Activated CD8-positive, alpha-beta memory T cell treated with anti-CD3 and anti-CD28 coated beads, Interleukin-2, amount 10 ng/mL, durations not matched to agents 7 days and 5 days (primary cell): Measurements from ENCODE around the gene RSU1. TPM values are rescaled to one million over a fixed set of nuclear protein-coding genes. Genes with fewer than 3 reads are reported as not detected.

ENCODE experiments used
- ATAC-seq: fragments of 150-1000 bp; cut with Tn5 transposase; one replicate; pipeline ENCODE4 v1.10.0; 2021; ENCODE audit warnings: moderate library complexity
- CTCF ChIA-PET: fragments of 350-600 bp; sonication (Branson Sonifier 250); formaldehyde crosslinking; loops from one replicate; lab custom pipeline; 2021; ENCODE audit warnings: antibody characterized with exemption; lab: Charles Lee
- DNase-seq: peaks from one replicate; pipeline ENCODE4 v3.0.0-alpha.2; 2020
- H3K27ac Mint-ChIP-seq: one replicate; pipeline ENCODE4 v1.8.0; 2021; ENCODE audit warnings: mild to moderate bottlenecking, mixed read lengths
- H3K27me3 Mint-ChIP-seq: one replicate; pipeline ENCODE4 v1.8.0; 2021; ENCODE audit warnings: mixed read lengths
- H3K36me3 Mint-ChIP-seq: one replicate; pipeline ENCODE4 v1.8.0; 2021; ENCODE audit warnings: mild to moderate bottlenecking, mixed read lengths
- H3K4me1 Mint-ChIP-seq: one replicate; pipeline ENCODE4 v1.8.0; 2021; ENCODE audit warnings: mixed read lengths
- H3K4me3 Mint-ChIP-seq: one replicate; pipeline ENCODE4 v1.8.0; 2021; ENCODE audit warnings: mild to moderate bottlenecking, moderate library complexity, mixed read lengths
- H3K9me3 Mint-ChIP-seq: one replicate; pipeline ENCODE4 v1.8.0; 2022; ENCODE audit warnings: low read depth, mixed read lengths
- total RNA-seq, 2 experiments: library from RNA; stranded (reverse); gene quantifications; one replicate each; pipeline ENCODE4 v1.2.3, GENCODE V29; 2021

The RSU1 gene
- total RNA-seq, 2 experiments from 2014 or later: 51.6 to 74.1 TPM

DNA sequence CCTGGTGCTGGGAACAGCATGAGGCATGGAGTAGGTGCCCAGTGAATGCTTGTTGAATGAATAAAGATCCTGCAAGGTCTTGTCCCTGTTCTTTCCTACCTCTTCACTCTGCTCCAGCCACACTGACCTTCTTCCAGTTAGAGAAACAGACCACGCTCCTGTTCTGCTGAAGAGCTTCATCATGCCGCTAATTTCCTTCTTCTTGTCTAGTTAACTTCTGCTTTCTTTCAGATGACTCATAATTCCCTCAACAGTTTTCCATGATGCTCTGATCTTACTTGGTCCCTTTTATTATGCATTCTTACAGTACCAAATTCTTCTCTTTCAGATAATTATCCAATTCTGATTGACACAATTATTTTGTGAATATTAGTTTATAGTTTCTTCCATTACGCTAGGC is 236.0 kb downstream of the RSU1 start:
- H3K27me3 Mint-ChIP-seq: peaks cover 42% of the 10 kb centered on the region
- no peaks in the 10 kb centered on the region for H3K9me3 Mint-ChIP-seq
- no peak overlapping the region for H3K4me3 Mint-ChIP-seq
- H3K36me3 Mint-ChIP-seq: no peaks in the 10 kb centered on the region
- H3K27ac Mint-ChIP-seq: no peak overlapping the region
- ATAC-seq (no peak), DNase-seq (no peak)
- CTCF ChIA-PET: no interaction called here
- H3K4me1 Mint-ChIP-seq: peaks cover 10% of the 10 kb centered on the region

DNA sequence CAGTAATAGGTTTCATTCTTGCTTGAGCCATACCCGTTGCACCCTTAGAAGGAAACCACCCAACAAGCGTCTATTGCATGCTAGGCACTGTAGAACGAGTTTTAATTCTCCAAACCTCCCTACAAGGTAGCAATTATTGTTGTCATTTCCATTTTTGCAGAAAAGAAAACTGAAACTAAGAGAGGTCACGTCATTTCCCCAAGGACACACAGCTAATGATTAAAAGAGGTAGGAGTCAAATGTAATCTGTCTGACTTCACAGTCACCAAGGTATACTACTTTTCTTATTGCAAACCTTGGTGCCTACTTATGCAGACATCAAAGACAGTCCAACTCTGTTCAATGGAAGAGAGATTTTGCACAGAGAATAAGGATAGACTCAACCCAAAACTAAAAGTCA is 246.5 kb downstream of the RSU1 start:
- Mint-ChIP-seq H3K4me1 (peaks cover 17% of the 10 kb centered on the region), H3K4me3 (peak overlapping the region; percentile 44), H3K9me3 (peaks cover 4% of the 10 kb centered on the region), H3K27me3 (peaks cover 23% of the 10 kb centered on the region), H3K27ac (peak overlapping the region; percentile 77), H3K36me3 (peaks cover 5% of the 10 kb centered on the region)
- no peak for DNase-seq
- ATAC-seq: peak; percentile 58
- CTCF ChIA-PET: interaction anchor here (1.0 kb wide), 2 partner anchors 9 to 669 kb away, joined by 3 read pairs; no protein-coding TSS in a partner anchor

- Mint-ChIP-seq H3K27me3 (peaks cover 9% of the 10 kb centered on the region), H3K9me3 (no peaks in the 10 kb centered on the region), H3K4me3 (peak overlapping the region; percentile 8), H3K36me3 (peaks cover 5% of the 10 kb centered on the region), H3K27ac (no peak overlapping the region), H3K4me1 (peaks cover 17% of the 10 kb centered on the region)
- CTCF ChIA-PET: no interaction called here
- ATAC-seq (no peak), DNase-seq (no peak)
Measured at GRCh38 chr10:16566202-16566805, 250.9 kb downstream of the RSU1 start.

- Mint-ChIP-seq H3K27me3 (peaks cover 9% of the 10 kb centered on the region), H3K27ac (no peak overlapping the region), H3K4me3 (no peak overlapping the region), H3K9me3 (no peaks in the 10 kb centered on the region), H3K36me3 (peaks cover 3% of the 10 kb centered on the region), H3K4me1 (peaks cover 12% of the 10 kb centered on the region)
- ATAC-seq (no peak), DNase-seq (no peak)
- CTCF ChIA-PET: no interaction called here
Measured at GRCh38 chr10:16565604-16566003, 251.6 kb downstream of the RSU1 start.

- Mint-ChIP-seq H3K27me3 (peaks cover 19% of the 10 kb centered on the region), H3K27ac (no peak overlapping the region), H3K4me3 (no peak overlapping the region), H3K36me3 (peaks cover 1% of the 10 kb centered on the region), H3K9me3 (no peaks in the 10 kb centered on the region), H3K4me1 (peaks cover 6% of the 10 kb centered on the region)
- CTCF ChIA-PET: no interaction called here
- DNase-seq: no peak
- ATAC-seq: no peak
Measured at GRCh38 chr10:16562891-16563290, 254.3 kb downstream of the RSU1 start.

- DNase-seq (no peak), ATAC-seq (no peak)
- Mint-ChIP-seq H3K4me3 (no peak overlapping the region), H3K27ac (no peak overlapping the region), H3K9me3 (no peaks in the 10 kb centered on the region), H3K36me3 (peaks cover 1% of the 10 kb centered on the region), H3K27me3 (peaks cover 42% of the 10 kb centered on the region), H3K4me1 (no peaks in the 10 kb centered on the region)
- CTCF ChIA-PET: no interaction called here
Measured at GRCh38 chr10:16559236-16559773, 257.9 kb downstream of the RSU1 start.

DNA sequence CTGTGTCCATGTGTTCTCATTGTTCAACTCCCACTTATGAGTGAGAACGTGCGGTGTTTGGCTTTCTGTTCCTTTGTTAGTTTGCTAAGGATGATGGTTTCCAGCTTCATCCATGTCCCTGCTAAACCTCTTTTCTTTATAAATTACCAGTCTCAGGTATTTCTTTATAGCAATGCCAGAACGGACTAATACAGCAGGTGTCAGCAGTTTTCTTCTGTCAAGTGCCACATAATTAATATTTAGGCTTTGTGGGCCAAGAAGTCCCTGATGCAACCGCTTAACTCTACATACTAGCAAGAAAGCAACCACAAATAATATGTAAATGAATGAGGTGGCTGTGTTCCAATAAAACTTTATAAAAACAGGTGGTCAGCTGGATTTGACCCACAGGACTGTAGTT is 269.3 kb downstream of the RSU1 start:
- peaks cover 2% of the 10 kb centered on the region for H3K4me1 Mint-ChIP-seq
- H3K36me3 Mint-ChIP-seq: no peaks in the 10 kb centered on the region
- H3K4me3 Mint-ChIP-seq: no peak overlapping the region
- H3K9me3 Mint-ChIP-seq: no peaks in the 10 kb centered on the region
- DNase-seq (no peak), ATAC-seq (no peak)
- peaks cover 17% of the 10 kb centered on the region for H3K27me3 Mint-ChIP-seq
- no peak overlapping the region for H3K27ac Mint-ChIP-seq
- CTCF ChIA-PET: no interaction called here

DNA sequence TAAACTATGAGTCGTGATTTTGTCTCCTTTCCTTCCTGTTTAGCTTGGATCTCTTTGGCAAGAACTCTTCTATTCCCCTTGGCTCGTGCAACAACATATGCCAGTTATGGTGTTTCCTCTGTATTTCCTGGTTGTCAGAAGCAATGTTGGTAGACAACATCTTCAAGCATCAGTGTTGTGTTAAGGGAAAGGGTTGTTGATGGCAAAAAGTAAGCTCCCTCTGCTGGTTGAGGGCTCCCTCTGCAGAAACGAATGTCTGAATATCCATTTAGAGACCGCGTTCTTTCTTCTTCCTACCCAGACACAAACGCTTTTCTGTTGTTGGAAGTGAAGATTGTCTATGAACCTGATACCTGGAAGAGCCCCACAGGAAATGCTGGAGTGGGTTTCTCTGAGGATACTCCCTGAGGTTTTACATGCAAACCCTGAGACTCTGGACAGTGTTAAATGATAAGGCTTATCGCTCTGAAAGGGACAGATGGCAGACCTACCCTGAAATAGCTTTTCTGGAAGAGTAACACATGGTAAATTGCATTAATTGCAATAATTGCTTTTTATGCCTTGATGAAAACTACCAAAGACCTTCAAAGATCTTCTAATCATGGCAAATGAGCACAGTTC is 272.0 kb downstream of the RSU1 start:
- no peak overlapping the region for H3K27ac Mint-ChIP-seq
- H3K36me3 Mint-ChIP-seq: no peaks in the 10 kb centered on the region
- peaks cover 2% of the 10 kb centered on the region for H3K4me1 Mint-ChIP-seq
- H3K4me3 Mint-ChIP-seq: no peak overlapping the region
- ATAC-seq (no peak), DNase-seq (no peak)
- peaks cover 20% of the 10 kb centered on the region for H3K27me3 Mint-ChIP-seq
- no peaks in the 10 kb centered on the region for H3K9me3 Mint-ChIP-seq
- CTCF ChIA-PET: interaction anchor here (0.7 to 3.1 kb wide), 8 partner anchors 11 to 896 kb away, joined by 3 to 12 read pairs (median 4); partner anchors contain the start of gene MINDY3

GRCh38 chr10:16544591-16544990 is 272.6 kb downstream of the RSU1 start:
- Mint-ChIP-seq H3K4me3 (no peak overlapping the region), H3K27me3 (peaks cover 24% of the 10 kb centered on the region), H3K27ac (no peak overlapping the region), H3K36me3 (no peaks in the 10 kb centered on the region), H3K9me3 (no peaks in the 10 kb centered on the region), H3K4me1 (peaks cover 2% of the 10 kb centered on the region)
- CTCF ChIA-PET: interaction anchor here (0.7 to 3.1 kb wide), 8 partner anchors 12 to 897 kb away, joined by 3 to 12 read pairs (median 4); partner anchors contain the start of gene MINDY3
- ATAC-seq (no peak), DNase-seq (no peak)

- Mint-ChIP-seq H3K36me3 (no peaks in the 10 kb centered on the region), H3K27ac (no peak overlapping the region), H3K9me3 (no peaks in the 10 kb centered on the region), H3K4me3 (no peak overlapping the region), H3K27me3 (peaks cover 24% of the 10 kb centered on the region), H3K4me1 (peaks cover 2% of the 10 kb centered on the region)
- ATAC-seq (no peak), DNase-seq (no peak)
- CTCF ChIA-PET: interaction anchor here (1.5 to 3.1 kb wide), 2 partner anchors 641 to 683 kb away, joined by 4 to 12 read pairs; partner anchors contain the start of gene MINDY3
Measured at GRCh38 chr10:16544099-16544498, 273.1 kb downstream of the RSU1 start.
